LHCN-M2 (cell line): ENCODE measurements around the gene PLK4. TPM values are rescaled to one million over a fixed set of nuclear protein-coding genes. Genes with fewer than 3 reads are reported as not detected.
"Not testable (repeated sequence)": the region's sequence is repeated elsewhere in the genome, so short reads cannot be mapped to it uniquely, and the experiment has no call there.

ENCODE experiments used
- DNase-seq: peaks from one replicate; pipeline ENCODE4 v3.0.0-alpha.2; 2012; ENCODE audit warnings: low read depth
- polyA plus RNA-seq: library from polyadenylated mRNA; unstranded; fragments of >200 nt; gene quantifications from one replicate; pipeline ENCODE4 v1.2.1, GENCODE V29; 2012; ENCODE audit warnings: missing spikeins
- total RNA-seq: library from RNA; depleted of rRNA; stranded (reverse); fragments of >200 nt; gene quantifications from 2 replicates; pipeline ENCODE4 v1.2.3, GENCODE V29; 2014; rRNA removed

The PLK4 gene
- total RNA-seq = 31.1 and 47.5 TPM in 2 replicates
- polyA plus RNA-seq = 4.5 TPM

DNA sequence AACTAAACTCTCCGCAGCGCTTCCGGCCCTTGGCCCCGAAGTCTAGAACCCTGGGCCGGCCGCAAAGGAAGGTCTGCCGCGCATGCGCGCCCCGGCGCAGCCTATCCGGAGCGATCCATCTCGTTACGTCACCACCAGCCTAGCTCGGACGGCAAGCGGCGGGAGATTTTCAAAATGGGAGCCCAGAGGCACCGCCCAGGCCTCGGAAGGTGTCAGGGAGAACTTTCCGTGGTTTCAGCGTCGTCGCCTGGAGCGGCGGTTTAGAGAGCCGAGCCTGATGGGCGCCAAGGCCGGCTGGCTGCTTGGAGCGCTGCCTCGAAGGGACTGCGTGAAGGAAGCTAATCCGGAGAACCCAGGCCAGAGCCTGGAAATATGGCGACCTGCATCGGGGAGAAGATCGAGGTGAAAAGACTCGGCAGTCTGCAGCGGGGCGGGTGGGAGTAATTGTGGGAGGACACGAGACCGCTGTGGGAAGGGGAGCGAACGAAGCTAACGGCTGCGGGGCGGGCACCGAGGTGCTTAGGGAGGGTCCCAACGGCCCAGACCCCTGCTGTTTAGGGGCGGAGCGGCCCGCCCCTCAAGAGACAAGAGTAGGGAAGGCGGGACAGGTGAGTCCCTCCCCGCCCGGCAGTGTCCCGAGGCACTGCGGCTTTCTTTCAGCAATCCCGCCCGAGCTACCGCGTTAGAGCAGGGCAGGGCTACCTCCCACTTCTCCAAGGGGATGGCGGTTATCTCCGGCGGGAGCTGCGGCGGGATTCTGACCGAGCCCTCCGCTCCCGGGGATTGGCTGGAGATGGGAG, at the start of gene PLK4:
TSS of gene PLK4 (plus strand) at position 131 of the 800 bp plus-strand sequence. CDS start at position 373, 242 bp downstream.
- peak; percentile 95 for DNase-seq

DNA sequence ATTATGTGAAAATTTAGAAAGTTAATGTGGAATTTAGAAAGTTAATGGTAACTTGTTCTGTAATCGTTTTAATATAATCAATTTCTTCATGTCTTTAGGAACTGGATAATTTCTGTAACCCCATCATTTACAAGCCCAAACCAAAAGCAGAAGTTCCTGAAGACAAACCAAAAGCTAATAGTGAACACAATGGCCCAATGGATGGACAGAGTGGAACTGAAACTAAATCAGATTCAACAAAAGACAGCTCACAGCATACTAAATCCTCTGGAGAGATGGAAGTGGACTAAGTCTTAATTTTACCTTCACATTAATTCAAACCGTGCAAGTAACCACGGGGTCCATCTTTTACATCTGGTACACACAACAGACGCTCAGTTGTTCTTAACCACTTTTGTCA, 48.1 kb upstream of the PLK4 start:
- no peak for DNase-seq

DNA sequence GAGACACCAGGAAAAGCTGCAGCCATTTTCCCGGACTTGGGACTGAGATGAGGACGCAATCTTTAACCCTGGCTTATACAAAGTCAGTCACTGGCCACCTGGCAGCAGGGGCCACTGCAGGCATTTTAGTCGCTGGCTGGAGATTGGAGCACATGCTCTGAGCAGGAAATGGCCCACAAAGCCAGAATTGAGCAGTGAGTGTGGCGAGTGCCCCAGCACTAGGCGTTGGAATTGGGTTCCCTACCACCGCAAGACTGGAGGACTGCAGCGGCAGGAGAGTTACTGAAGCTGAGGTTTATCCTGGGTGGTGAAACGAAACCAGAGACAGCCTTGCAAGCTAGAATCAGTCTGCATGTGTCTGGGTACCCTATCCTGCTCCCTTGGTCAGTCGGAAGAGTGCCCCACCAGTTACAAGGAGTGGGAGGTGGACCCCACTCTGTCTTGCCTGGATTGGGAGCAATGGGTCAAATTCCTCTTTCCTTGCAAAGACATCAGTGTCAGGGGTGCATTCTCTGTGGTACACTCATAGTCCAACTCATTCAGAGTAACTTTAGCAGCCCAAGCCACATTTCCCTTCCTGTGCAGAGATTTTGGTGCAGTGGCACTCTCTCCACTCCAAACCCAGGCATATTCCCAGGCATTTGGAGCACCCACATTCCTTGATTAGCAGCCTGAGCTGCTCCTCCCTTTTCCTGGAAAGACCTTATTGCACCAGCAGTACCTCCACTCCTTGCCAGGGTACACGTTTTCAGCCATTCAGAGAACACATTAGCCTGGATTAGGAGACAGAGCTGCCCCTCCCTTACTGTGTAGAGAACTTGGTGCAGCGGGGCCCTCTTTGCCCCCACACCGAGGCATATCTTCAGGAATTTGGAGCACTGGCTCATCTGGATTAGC, 36.7 kb upstream of the PLK4 start:
- no peak for DNase-seq

DNA sequence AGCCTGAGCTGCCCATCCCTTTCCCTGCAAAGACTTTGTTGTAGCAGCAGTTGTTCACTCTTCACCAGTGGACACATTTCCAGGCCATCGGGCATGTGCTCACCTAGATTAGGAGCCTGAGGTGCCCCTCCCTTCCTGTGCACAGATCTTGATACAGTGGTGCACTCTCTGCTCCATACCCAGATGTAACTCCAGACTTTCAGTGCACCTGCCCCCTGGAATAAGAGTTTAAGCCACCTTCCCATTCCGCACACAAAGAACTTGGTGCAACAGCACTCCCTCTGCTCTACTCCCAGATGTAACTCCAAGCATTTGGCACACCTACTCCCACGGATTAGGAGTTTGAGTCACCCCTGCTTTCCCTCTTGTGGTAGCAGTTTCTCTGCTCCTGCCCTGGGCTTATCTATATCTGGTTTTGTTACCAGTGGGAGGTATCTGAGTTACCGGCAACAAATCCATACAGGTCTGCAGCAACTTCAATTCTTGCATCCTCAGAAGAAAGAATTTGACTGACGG, 36.0 kb upstream of the PLK4 start:
- no peak for DNase-seq

DNA sequence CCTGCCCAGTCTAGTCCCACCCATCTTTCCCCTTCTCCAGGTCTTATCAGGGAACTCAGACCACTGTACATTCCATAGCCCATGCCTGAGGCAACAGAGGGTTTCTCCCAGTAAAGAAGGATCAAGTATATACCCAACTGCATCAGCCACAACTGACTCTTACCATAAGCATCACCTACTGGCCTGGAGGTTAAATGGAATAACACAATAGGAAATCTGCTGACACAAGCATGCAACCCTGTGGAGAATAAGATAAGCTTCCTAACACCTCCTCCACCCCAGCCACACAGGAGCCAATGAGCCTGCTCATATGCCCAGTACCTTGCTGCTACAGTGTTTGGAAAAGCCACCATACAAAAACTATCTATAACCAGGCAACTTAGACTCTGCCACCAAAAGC, 34.6 kb upstream of the PLK4 start:
- no peak for DNase-seq

DNA sequence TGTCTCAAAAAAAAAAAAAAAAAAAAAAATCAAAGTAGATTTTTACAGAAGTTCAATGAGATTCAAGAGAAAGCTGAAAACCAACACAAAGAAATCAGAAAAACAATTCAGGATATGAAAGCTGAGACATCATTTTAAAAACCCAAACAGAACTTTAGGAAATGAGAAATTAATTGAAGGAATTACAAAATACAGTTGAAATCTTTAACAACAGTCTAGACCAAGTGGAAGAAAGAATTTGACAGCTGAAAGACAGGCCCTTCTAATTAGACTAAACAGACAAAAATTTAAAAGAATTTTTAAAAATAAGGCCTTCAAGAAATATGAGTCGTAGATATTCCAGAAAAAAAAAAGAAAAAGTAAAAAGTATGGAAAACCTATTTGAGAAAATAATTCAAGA, 33.9 kb upstream of the PLK4 start:
- no peak for DNase-seq

DNA sequence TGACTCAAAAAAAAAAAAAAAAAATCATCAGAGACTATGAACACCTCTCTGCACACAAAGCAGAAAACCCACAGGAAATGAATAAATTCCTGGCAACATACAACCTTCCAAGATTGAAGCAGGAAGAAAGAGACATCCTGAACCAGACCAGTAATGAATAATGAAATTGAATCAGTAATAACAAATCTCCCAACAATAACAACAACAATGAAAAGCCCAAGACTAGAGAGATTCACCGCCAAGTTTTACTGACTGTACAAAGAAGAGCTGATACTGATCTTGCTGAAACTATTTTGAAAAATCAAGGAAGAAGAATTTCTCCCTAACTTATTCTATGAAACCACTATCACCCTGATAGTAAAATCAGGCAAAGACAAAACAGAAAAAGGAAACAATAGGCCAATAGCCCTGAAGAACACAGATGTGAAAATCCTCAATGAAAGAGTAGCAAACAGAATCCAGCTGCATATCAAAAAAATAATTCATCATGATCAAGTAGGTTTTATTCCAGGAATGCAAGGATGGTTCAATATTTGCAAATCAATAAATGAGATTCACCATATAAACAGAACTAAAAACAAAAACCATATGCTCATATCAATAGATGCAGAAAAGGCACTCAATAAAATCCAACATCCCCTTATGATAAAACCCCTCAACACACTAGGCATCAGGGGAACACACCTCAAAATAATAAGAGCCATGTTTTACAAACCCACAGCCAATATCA, 31.0 kb upstream of the PLK4 start:
- no peak for DNase-seq

DNA sequence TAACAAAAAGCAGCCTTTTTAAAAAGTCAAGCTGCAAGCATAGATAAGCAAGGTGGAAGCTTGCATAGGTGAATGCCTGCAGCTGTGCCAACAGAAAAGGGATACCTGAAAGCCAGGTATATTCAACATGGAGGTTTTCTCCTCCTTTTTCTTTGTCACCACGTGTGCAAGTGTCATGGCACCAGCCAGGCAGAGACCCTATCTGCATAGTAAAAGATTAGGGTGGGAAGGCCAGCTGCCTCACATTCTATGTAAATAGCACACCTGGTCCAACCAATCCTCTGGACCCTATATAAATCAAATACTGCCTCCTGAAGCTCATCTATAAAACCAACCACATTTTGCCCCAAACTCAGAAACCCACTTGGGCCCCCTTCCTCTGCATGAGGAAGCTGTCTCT, 28.0 kb upstream of the PLK4 start:
- no peak for DNase-seq

DNA sequence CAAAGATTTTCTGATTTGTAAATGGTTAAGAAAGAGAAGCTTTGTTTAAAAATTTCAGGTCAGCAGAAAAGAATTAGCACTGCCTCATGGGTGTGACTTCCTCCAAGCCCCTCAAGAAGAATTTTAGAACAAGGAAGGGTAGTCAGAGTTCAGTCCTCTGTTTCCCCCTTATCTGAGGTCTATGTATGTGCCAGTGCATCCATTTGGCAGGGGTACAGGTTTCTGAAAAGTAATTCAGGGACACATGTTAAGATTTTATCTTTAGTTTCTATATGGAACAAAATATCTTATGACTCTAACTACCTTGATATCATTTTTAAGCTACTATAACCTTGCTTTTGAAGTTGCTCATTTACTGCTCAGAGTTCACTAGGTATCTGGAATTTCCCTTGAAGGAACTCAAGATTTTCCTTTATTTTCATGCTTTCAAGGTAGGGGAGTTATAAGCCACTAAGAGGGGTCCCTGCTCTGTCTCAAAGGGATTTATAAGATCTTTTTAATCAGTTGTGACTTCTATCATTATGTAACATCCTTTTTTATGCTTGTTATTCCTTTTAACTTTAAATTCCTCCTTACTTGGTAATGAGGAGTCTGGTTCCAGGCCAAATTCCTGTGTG, 24.4 kb upstream of the PLK4 start:
- no peak for DNase-seq

DNA sequence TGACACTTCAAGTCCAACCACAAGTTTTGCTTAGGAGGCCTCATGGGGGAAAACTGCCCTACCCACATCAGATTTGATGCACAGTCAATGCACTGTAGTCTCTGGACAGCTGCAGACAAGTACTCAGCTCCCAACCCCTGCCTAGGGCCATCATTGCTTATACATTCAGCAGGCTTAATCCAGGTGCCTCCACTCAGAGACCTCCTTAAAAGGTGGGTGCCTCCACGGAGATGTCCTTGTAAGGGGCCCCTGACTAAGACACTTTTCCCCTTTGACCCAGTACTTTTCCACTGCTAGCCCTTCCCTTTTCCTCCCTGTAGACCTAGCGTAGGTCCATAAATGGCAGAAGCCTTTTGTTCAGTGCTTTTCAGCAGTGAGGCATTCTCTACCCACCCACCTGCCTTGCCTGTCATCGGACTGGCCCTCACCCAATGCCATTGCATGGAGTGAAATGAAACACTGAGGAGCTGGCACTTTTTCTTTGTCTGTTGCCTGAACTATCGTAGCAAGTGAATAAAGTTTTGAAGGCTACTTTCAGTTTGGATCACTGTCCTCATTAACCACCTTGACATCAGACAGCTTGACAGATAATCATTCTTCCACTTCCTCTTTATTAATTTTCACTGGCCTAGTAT, 23.8 kb upstream of the PLK4 start:
- DNase-seq = peak; percentile 89

DNA sequence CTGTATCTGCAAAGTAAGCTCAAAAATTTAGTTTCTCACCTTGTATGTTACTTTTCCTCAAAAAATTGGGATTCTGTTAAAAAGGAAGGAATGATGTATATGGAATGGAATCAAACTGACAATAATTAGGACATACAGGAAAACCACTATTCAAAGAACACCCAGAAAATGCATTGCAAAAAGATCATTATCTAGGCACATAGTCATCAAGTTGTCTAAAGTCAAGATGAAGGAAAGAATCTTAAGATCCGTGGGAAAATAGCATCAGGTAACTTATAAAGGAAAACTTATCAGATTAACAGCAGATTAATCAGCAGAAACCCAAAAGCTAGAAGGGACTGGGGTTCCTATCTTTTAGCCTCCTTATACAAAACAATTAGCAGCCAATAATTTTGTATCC, 23.1 kb upstream of the PLK4 start:
- DNase-seq = no peak

DNA sequence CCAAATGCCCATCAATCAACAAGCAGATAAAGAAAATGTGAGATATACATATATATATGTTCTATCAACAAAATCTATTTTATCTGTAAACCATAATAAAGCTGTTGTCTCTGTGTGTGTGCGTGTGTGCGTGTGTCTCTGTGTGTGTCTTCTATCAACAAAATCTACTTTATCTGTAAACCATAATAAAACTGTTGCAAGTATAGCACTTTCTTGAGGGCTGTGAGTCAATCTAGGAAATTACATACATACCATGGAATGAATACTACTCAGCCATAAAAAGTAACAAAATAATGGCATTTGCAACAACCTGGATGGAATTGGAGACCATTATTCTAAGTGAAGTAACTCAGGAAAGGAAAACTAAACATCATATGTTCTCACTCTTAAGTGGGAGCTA, 12.5 kb upstream of the PLK4 start:
- DNase-seq = no peak

DNA sequence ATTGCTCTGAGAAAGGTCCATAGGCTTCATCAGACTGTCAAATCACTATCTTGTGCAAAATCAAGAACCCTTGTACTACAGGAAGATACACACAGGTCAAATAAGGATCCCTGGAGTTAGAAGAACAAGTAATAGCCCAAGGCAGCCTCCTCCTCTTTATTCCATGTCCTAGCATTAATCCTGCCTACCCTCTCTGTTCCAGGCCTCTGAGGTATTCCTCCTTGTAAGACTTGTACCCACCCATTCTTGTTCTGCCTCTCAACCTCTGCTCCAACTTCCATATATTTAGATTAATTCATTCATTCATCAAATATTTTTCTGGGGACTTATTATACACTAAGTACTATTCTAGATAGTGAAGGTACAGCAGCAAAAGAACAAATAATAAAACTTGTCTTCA, 10.4 kb upstream of the PLK4 start:
- DNase-seq = no peak

DNA sequence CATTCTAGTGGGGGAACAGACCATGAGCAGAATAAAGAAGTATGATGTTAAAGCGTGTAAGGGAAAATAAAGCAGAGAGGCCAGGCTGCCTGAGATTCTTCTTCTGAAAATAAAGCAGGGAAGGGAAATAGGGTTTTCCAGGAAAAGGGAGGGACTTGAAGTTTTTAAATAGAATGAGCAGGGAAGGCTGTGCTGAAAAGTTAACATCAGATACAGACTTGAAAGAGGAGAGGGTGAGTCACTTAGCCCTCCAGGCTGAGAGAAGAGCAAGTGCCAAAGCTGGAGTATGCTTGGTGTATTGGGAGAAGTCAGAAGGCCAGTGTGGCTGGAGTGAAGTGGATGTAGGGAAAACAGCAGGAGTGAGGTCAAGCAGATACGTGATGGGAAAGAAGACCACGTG, 10.0 kb upstream of the PLK4 start:
- DNase-seq = peak; percentile 59

DNA sequence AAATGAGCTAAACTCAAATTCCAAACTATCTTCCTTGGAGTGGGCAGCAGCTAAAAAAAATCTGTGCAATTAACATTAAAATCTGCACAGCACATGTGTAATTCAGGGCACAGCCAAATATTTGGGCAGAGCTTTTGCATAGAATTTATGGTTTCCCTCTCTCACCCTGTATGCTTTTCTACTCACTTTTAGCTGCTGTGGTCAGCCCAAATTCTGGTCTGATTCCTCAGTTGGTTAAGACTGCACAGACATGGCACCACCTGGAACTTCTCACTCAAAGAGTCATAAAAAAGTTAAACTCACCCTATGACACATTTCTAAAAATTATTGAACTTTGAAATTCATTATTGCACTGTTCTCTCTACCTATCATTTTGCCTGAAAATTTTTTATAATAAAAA, 4.9 kb upstream of the PLK4 start:
- DNase-seq = no peak

DNA sequence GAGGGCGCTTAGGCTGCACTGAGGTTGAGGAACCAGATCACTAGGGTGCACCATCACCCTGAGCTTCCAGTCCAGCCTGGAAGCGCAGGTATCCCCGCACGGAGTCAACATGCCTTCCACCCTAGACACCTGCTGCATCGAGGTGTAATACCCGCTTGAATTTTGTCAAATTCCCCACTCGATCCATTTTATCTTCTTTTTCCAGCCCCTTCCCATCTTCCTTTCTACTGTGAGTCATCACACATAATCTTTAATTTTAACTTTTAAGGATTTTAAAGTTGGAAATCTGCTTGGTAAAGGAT, 821 bp downstream of the PLK4 start:
- DNase-seq = no peak

DNA sequence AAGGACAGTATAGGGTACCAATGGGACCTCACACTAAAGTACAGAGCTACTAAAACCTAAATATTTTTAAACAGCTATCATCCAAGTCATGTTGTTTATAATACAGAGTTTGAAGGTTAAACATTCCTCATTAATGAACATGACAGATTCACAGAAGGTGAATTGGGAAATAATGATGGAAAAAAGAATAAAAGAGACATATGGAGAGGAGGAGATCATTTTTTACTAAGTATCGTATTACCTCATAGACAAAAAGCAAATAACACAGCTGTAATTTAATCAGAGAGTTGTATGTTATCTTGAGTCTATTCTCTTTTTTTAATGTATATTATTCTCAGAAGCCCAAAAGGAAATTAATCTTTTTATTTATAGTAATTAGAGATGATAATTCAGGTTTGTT, 7.9 kb downstream of the PLK4 start:
- DNase-seq = no peak

DNA sequence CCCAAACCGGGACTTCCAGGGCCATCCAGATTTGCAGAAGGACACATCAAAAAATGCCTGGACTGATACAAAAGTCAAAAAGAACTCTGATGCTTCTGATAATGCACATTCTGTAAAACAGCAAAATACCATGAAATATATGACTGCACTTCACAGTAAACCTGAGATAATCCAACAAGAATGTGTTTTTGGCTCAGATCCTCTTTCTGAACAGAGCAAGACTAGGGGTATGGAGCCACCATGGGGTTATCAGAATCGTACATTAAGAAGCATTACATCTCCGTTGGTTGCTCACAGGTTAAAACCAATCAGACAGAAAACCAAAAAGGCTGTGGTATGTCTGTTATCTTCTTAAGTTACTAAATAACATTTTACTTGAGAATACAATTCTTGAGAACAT, 9.2 kb downstream of the PLK4 start:
- no peak for DNase-seq

DNA sequence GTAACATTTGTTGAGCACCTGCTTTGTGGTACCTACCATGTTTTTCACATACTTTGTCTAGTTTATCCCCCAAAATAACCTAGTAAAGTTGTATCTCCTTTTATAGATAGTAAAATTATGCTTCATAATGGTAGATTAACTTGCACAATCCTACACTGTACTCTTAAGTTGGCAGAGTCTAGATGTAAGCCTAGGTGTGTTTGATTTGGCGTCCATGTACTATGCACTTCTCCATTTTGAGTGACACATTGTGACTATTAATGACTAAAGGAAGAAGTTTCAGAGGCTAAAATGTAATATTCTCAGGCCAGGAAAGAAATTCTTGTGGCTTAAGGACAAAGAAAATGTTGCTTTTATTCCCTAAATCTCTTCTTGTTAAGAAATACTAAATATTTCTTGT, 15.4 kb downstream of the PLK4 start:
- DNase-seq = no peak

DNA sequence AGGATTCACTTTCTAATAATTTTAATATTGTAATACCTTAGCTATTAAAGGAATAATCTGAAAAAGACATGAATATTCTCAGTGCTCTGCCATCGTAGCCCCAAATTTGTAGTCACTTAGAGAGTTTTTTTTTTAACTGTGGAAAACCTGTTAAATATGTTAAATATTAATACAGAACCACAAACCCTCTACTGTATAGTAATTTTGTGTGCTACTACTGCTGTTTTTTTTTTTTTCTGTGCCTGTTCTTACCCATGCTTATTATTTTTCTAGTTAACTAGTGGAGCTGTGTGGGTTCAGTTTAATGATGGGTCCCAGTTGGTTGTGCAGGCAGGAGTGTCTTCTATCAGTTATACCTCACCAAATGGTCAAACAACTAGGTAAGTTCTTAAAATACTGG, 15.8 kb downstream of the PLK4 start:
- DNase-seq = no peak

DNA sequence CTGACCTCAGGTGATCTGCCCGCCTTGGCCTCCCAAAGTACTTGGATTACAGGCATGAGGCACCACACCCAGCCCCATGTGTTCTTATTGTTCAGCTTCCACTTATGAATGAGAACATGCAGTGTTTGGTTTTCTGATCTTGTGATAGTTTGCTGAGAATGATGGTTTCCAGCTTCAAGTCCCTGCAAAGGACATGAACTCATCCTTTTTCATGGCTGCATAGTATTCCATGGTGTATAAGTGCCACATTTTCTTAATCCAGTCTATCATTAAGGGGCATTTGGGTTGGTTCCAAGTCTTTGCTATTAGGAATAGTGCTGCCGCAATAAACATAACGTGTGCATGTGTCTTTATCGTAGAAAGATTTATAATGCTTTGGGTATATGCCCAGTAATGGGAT, 19.0 kb downstream of the PLK4 start:
- DNase-seq = not testable (repeated sequence)
